Activated naive CD4-positive, alpha-beta T cell treated with anti-CD3 and anti-CD28 coated beads, Interleukin-2, amount 50 U/mL, for 72 hours (primary cell): ENCODE measurements around the gene EPAS1. TPM values are rescaled to one million over a fixed set of nuclear protein-coding genes. Genes with fewer than 3 reads are reported as not detected.

Source experiments
- ATAC-seq, 2 donors: fragments of 150-1000 bp; cut with Tn5 transposase; 2 replicates each; pipeline ENCODE4 v1.10.0; 2021; ENCODE audit warnings: mild to moderate bottlenecking in 2 of 2, moderate library complexity in 2 of 2
- DNase-seq, 2 donors: peaks; one replicate each; pipeline ENCODE4 v3.0.0; 2021 to 2022; ENCODE audit warnings: low spot score in 2 of 2
- H3K27ac Mint-ChIP-seq, 2 donors: one replicate each; pipeline ENCODE4 v1.8.0; 2022; ENCODE audit warnings: mild to moderate bottlenecking in 2 of 2, mixed read lengths in 2 of 2
- H3K36me3 Mint-ChIP-seq, 2 donors: one replicate each; pipeline ENCODE4 v1.8.0; 2022; ENCODE audit warnings: mixed read lengths in 2 of 2
- H3K9me3 Mint-ChIP-seq, 2 donors: one replicate each; pipeline ENCODE4 v1.8.0; 2022; ENCODE audit warnings: mixed read lengths in 2 of 2
- total RNA-seq, 2 donors: library from RNA; stranded (reverse); gene quantifications; one replicate each; pipeline ENCODE4 v1.2.3, GENCODE V29; 2022

EPAS1 gene
- total RNA-seq, 2 donors from 2014 or later: 1.8 to 6.5 TPM

- DNase-seq (no peak), ATAC-seq (no peak)
- no peaks in the 10 kb centered on the region for H3K36me3 Mint-ChIP-seq
- no peaks in the 10 kb centered on the region for H3K9me3 Mint-ChIP-seq
- no peak overlapping the region for H3K27ac Mint-ChIP-seq
Observed at GRCh38 chr2:46339676-46340459, 42.7 kb downstream of the EPAS1 start.

- no peak for DNase-seq
- Mint-ChIP-seq H3K27ac (peak overlapping the region in 1 of 2 donors; percentile 31), H3K36me3 (no peaks in the 10 kb centered on the region), H3K9me3 (no peaks in the 10 kb centered on the region)
- no peak for ATAC-seq
Observed at GRCh38 chr2:46340740-46341420, 43.7 kb downstream of the EPAS1 start.

- DNase-seq (no peak), ATAC-seq (no peak)
- H3K27ac Mint-ChIP-seq: no peak overlapping the region
- H3K9me3 Mint-ChIP-seq: no peaks in the 10 kb centered on the region
- H3K36me3 Mint-ChIP-seq: no peaks in the 10 kb centered on the region
Observed at GRCh38 chr2:46342566-46343315, 45.5 kb downstream of the EPAS1 start.

- Mint-ChIP-seq H3K9me3 (no peaks in the 10 kb centered on the region), H3K27ac (no peak overlapping the region), H3K36me3 (no peaks in the 10 kb centered on the region)
- ATAC-seq: no peak
- DNase-seq: no peak
Observed at GRCh38 chr2:46344706-46345105, 47.5 kb downstream of the EPAS1 start.

GRCh38 chr2:46345775-46346174, 48.6 kb downstream of the EPAS1 start:
- no peak overlapping the region for H3K27ac Mint-ChIP-seq
- no peaks in the 10 kb centered on the region for H3K36me3 Mint-ChIP-seq
- ATAC-seq (no peak), DNase-seq (no peak)
- H3K9me3 Mint-ChIP-seq: no peaks in the 10 kb centered on the region

- ATAC-seq: no peak
- H3K27ac Mint-ChIP-seq: no peak overlapping the region
- DNase-seq: no peak
- H3K36me3 Mint-ChIP-seq: peaks cover 0 to 2% of the 10 kb centered on the region in 2 donors
- no peaks in the 10 kb centered on the region for H3K9me3 Mint-ChIP-seq
Observed at GRCh38 chr2:46346719-46347118, 49.5 kb downstream of the EPAS1 start.

GRCh38 chr2:46347648-46348280, 50.6 kb downstream of the EPAS1 start:
- ATAC-seq (no peak), DNase-seq (no peak)
- Mint-ChIP-seq H3K36me3 (peaks cover 0 to 7% of the 10 kb centered on the region in 2 donors), H3K27ac (no peak overlapping the region), H3K9me3 (peaks cover 0 to 4% of the 10 kb centered on the region in 2 donors)

- Mint-ChIP-seq H3K27ac (no peak overlapping the region), H3K36me3 (peaks cover 0 to 7% of the 10 kb centered on the region in 2 donors), H3K9me3 (peaks cover 0 to 4% of the 10 kb centered on the region in 2 donors)
- ATAC-seq: no peak
- no peak for DNase-seq
Observed at GRCh38 chr2:46349115-46349547, 51.9 kb downstream of the EPAS1 start.

GRCh38 chr2:46350029-46350689, 53.0 kb downstream of the EPAS1 start:
- ATAC-seq (no peak), DNase-seq (no peak)
- Mint-ChIP-seq H3K27ac (peak overlapping the region in 1 of 2 donors; percentile 91), H3K9me3 (peaks cover 0 to 4% of the 10 kb centered on the region in 2 donors), H3K36me3 (peaks cover 0 to 7% of the 10 kb centered on the region in 2 donors)

- peak in 1 of 2 donors; percentile 24 for DNase-seq
- peak; percentile 31 to 45 for ATAC-seq
- peak overlapping the region; percentile 91 to 92 for H3K27ac Mint-ChIP-seq
- peaks cover 0 to 7% of the 10 kb centered on the region in 2 donors for H3K36me3 Mint-ChIP-seq
- peaks cover 0 to 4% of the 10 kb centered on the region in 2 donors for H3K9me3 Mint-ChIP-seq
Observed at GRCh38 chr2:46351098-46351749, 54.0 kb downstream of the EPAS1 start.

- Mint-ChIP-seq H3K27ac (peak overlapping the region; percentile 91 to 92), H3K36me3 (peaks cover 0 to 7% of the 10 kb centered on the region in 2 donors), H3K9me3 (peaks cover 0 to 4% of the 10 kb centered on the region in 2 donors)
- DNase-seq (peak; percentile 49 to 84), ATAC-seq (peak; percentile 82 to 91)
Observed at GRCh38 chr2:46351750-46352138, 54.5 kb downstream of the EPAS1 start.

- DNase-seq (no peak), ATAC-seq (no peak)
- Mint-ChIP-seq H3K36me3 (peaks cover 0 to 7% of the 10 kb centered on the region in 2 donors), H3K27ac (peak overlapping the region in 1 of 2 donors; percentile 91), H3K9me3 (peaks cover 3 to 4% of the 10 kb centered on the region in 2 donors)
Observed at GRCh38 chr2:46352621-46353020, 55.4 kb downstream of the EPAS1 start.

GRCh38 chr2:46353509-46353908, 56.3 kb downstream of the EPAS1 start:
- Mint-ChIP-seq H3K27ac (no peak overlapping the region), H3K36me3 (peaks cover 0 to 10% of the 10 kb centered on the region in 2 donors), H3K9me3 (peaks cover 4 to 5% of the 10 kb centered on the region in 2 donors)
- ATAC-seq: no peak
- no peak for DNase-seq

GRCh38 chr2:46355756-46356155, 58.5 kb downstream of the EPAS1 start:
- Mint-ChIP-seq H3K36me3 (peaks cover 0 to 12% of the 10 kb centered on the region in 2 donors), H3K9me3 (peaks cover 7% of the 10 kb centered on the region in 2 donors), H3K27ac (no peak overlapping the region)
- DNase-seq: no peak
- no peak for ATAC-seq

- ATAC-seq (no peak), DNase-seq (no peak)
- Mint-ChIP-seq H3K9me3 (peaks cover 6 to 7% of the 10 kb centered on the region in 2 donors), H3K36me3 (peaks cover 0 to 7% of the 10 kb centered on the region in 2 donors), H3K27ac (no peak overlapping the region)
Observed at GRCh38 chr2:46356991-46357390, 59.8 kb downstream of the EPAS1 start.
